PC-3 (cell line): ENCODE results near the gene FBRS. TPM values are rescaled to one million over a fixed set of nuclear protein-coding genes. Genes with fewer than 3 reads are reported as not detected.
A peak's percentile ranks its signal among the peaks of the same experiment; 100 is the strongest.

ENCODE experiments used
- ATAC-seq: fragments of 200-7000 bp; cut with Tn5 transposase; 2 replicates; pipeline ENCODE4 v1.9.1; 2020; ENCODE audit warnings: mild to moderate bottlenecking, moderate library complexity
- BruUV-seq: library from RNA; stranded (reverse); fragments of 400-500 nt; replicated peaks from 2 replicates; lab custom pipeline; 2021; lab: Mats Ljungman, UMichigan
- CTCF ChIA-PET: fragments of 300-600 bp; sonication (Branson Sonifier 250); formaldehyde crosslinking; loops from one replicate; lab custom pipeline; 2022; ENCODE audit warnings: antibody characterized with exemption; lab: Charles Lee
- POLR2A ChIA-PET: fragments of 300-600 bp; sonication (Branson Sonifier 250); formaldehyde crosslinking; loops from one replicate; lab custom pipeline; 2022; ENCODE audit warnings: antibody characterized with exemption; ENCODE audit not compliant: unreplicated experiment; lab: Charles Lee
- DNase-seq: peaks from one replicate; pipeline ENCODE4 v3.0.0-alpha.2; 2015
- H2AFZ ChIP-seq: fragments of 300-600 bp; sonication (generic); 2 replicates; pipeline ENCODE4 v1.6.0; 2016; ENCODE audit warnings: antibody characterized with exemption, low read length
- H3F3A ChIP-seq: fragments of 300-600 bp; sonication (generic); one replicate; pipeline ENCODE4 v1.6.0; 2017; ENCODE audit warnings: antibody characterized with exemption, low read length, control low read depth, mild to moderate bottlenecking; ENCODE audit not compliant: unreplicated experiment
- H3K27ac ChIP-seq: fragments of 300-600 bp; sonication (generic); 2 replicates; pipeline ENCODE4 v1.5.1; 2016; ENCODE audit warnings: mild to moderate bottlenecking, low read length
- H3K27me3 ChIP-seq: fragments of 300-600 bp; sonication (generic); 2 replicates; pipeline ENCODE4 v1.6.1; 2016; ENCODE audit warnings: low read length, mixed read lengths
- H3K36me3 ChIP-seq: fragments of 300-600 bp; sonication (generic); 2 replicates; pipeline ENCODE4 v1.6.1; 2016; ENCODE audit warnings: low read depth, mixed run types, low read length, mixed read lengths
- H3K4me1 ChIP-seq: fragments of 300-600 bp; sonication (generic); 2 replicates; pipeline ENCODE4 v1.5.1; 2016; ENCODE audit warnings: low read length; ENCODE audit not compliant: insufficient read depth
- H3K4me2 ChIP-seq: fragments of 300-600 bp; sonication (generic); 2 replicates; pipeline ENCODE4 v1.6.0; 2016; ENCODE audit warnings: low read length
- H3K4me3 ChIP-seq: fragments of 300-600 bp; sonication (generic); 2 replicates; pipeline ENCODE4 v1.5.1; 2016; ENCODE audit warnings: mild to moderate bottlenecking, low read length, mixed read lengths
- H3K79me2 ChIP-seq: fragments of 300-600 bp; sonication (generic); 2 replicates; pipeline ENCODE4 v1.6.1; 2017; ENCODE audit warnings: low read length, mixed read lengths
- H3K9ac ChIP-seq: fragments of 300-600 bp; sonication (generic); 2 replicates; pipeline ENCODE4 v1.6.0; 2016; ENCODE audit warnings: mild to moderate bottlenecking, low read length
- H3K9me2 ChIP-seq: fragments of 300-600 bp; sonication (generic); replicated peaks from 2 replicates; pipeline ENCODE4 v1.6.1; 2016; ENCODE audit warnings: mixed run types, low read length, mixed read lengths
- H3K9me3 ChIP-seq: fragments of 300-600 bp; sonication (generic); 2 replicates; pipeline ENCODE4 v1.6.1; 2016; ENCODE audit warnings: low read length, mixed read lengths
- H4K20me1 ChIP-seq: fragments of 300-600 bp; sonication (generic); 2 replicates; pipeline ENCODE4 v1.6.1; 2016; ENCODE audit warnings: low read length, mixed read lengths
- CTCF ChIP-seq: fragments of 300-600 bp; sonication (generic); conservative IDR thresholded peaks from 2 replicates; pipeline ENCODE4 v1.5.1; 2017; ENCODE audit warnings: antibody characterized with exemption, low read depth, mild to moderate bottlenecking, low read length
- EZH2 ChIP-seq: fragments of 300-600 bp; sonication (generic); IDR thresholded peaks from one replicate; pipeline ENCODE4 v1.6.1; 2017; ENCODE audit warnings: antibody characterized with exemption, mild to moderate bottlenecking, low read length; ENCODE audit not compliant: unreplicated experiment
- EZH2phosphoT487 ChIP-seq: fragments of 300-600 bp; sonication (generic); IDR thresholded peaks from 2 replicates; pipeline ENCODE4 v1.6.1; 2018; ENCODE audit warnings: mild to moderate bottlenecking, antibody characterized with exemption, low read length, borderline replicate concordance
- intact Hi-C: fragments of 100-400 bp; cut with micrococcal nuclease; formaldehyde crosslinking; loops from 2 replicates; pipeline ENCODE4 v1.9.0; 2023
- total RNA-seq: library from RNA; depleted of rRNA; stranded (reverse); fragments of >200 nt; gene quantifications from 2 replicates; pipeline ENCODE4 v1.2.3, GENCODE V29; 2014

FBRS gene
- total RNA-seq, 1 experiment from 2014 or later: 22.2 TPM

DNA sequence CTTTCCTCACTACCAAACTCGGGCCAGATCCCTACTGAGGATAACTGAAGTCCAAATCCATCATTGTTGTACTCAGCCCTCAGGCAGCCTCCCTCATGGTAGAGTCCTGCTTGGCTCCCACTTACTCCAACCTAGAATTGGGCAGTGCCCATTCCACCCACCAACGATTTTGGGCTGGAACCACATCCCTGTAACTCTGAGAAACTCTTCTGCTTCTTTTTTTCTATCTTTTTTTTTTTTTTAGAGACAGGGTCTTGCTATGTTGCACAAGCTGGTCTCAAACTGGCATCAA, 6.3 kb upstream of the FBRS start:
- no peaks in the 10 kb centered on the region for H3K9me2 ChIP-seq
- CTCF ChIA-PET: interaction anchor here (0.6 kb wide), 1 partner anchor 118 kb away, joined by 3 read pairs; no protein-coding TSS in a partner anchor
- POLR2A ChIA-PET: no interaction called here
- no peak for DNase-seq
- ATAC-seq: no peak
- H3K27ac ChIP-seq: no peak overlapping the region
- intact Hi-C loops: no loop called here
- peaks cover 11% of the 10 kb centered on the region; the same call in 1 of the 2 replicates for H3K79me2 ChIP-seq
- H3K4me1 ChIP-seq: peaks cover 8% of the 10 kb centered on the region
- TF ChIP-seq EZH2: no peak
- TF ChIP-seq CTCF: no peak
- no peak for TF ChIP-seq EZH2phosphoT487
- H3F3A ChIP-seq: no peaks in the 10 kb centered on the region
- H4K20me1 ChIP-seq: no peaks in the 10 kb centered on the region
- no peaks in the 10 kb centered on the region for H3K9me3 ChIP-seq
- H3K4me3 ChIP-seq: peak overlapping the region; percentile 91
- no peaks in the 10 kb centered on the region for H3K27me3 ChIP-seq
- no peaks in the 10 kb centered on the region for H3K36me3 ChIP-seq
- H2AFZ ChIP-seq: peak overlapping the region; percentile 97
- BruUV-seq: no TSS peak
- H3K4me2 ChIP-seq: peak overlapping the region; percentile 99
- H3K9ac ChIP-seq: peak overlapping the region; percentile 77; the same call in 1 of the 2 replicates

- CTCF ChIA-PET: no interaction called here
- TF ChIP-seq CTCF: no peak
- TF ChIP-seq EZH2: no peak
- TF ChIP-seq EZH2phosphoT487: no peak
- ATAC-seq (no peak), DNase-seq (no peak)
- no peaks in the 10 kb centered on the region for H3K9me3 ChIP-seq
- no peaks in the 10 kb centered on the region for H3K9me2 ChIP-seq
- H4K20me1 ChIP-seq: no peaks in the 10 kb centered on the region
- H3K27ac ChIP-seq: no peak overlapping the region
- H3F3A ChIP-seq: no peaks in the 10 kb centered on the region
- no peak overlapping the region for H3K4me3 ChIP-seq
- intact Hi-C loops: no loop called here
- H2AFZ ChIP-seq: no peak overlapping the region
- POLR2A ChIA-PET: no interaction called here
- H3K27me3 ChIP-seq: no peaks in the 10 kb centered on the region
- H3K4me1 ChIP-seq: peaks cover 15% of the 10 kb centered on the region
- peaks cover 11% of the 10 kb centered on the region; the same call in 1 of the 2 replicates for H3K79me2 ChIP-seq
- no peaks in the 10 kb centered on the region for H3K36me3 ChIP-seq
- no peak overlapping the region for H3K9ac ChIP-seq
- no TSS peak for BruUV-seq
- H3K4me2 ChIP-seq: no peak overlapping the region
Measured at GRCh38 chr16:30652718-30653117, 5.5 kb upstream of the FBRS start.

GRCh38 chr16:30654856-30655255, 3.4 kb upstream of the FBRS start:
- POLR2A ChIA-PET: no interaction called here
- Histone ChIP-seq H3K9me2 (no peaks in the 10 kb centered on the region), H3K4me2 (no peak overlapping the region), H3K9ac (no peak overlapping the region), H3F3A (no peaks in the 10 kb centered on the region), H3K27ac (no peak overlapping the region), H3K4me3 (no peak overlapping the region), H3K9me3 (no peaks in the 10 kb centered on the region), H2AFZ (no peak overlapping the region), H3K27me3 (no peaks in the 10 kb centered on the region), H3K4me1 (peaks cover 15% of the 10 kb centered on the region), H3K36me3 (no peaks in the 10 kb centered on the region), H4K20me1 (no peaks in the 10 kb centered on the region), H3K79me2 (peaks cover 15% of the 10 kb centered on the region)
- BruUV-seq: no TSS peak
- intact Hi-C loops: loop anchor here (5.0 kb wide), 1 partner anchor 107 kb away; the partner anchor contains the start of genes CFAP119 and RNF40
- ATAC-seq (no peak), DNase-seq (no peak)
- no peak for TF ChIP-seq EZH2phosphoT487
- no peak for TF ChIP-seq EZH2
- no peak for TF ChIP-seq CTCF
- CTCF ChIA-PET: no interaction called here
